ENCODE data around the gene DPP10.

The DPP10 gene

GRCh38 chr2:114609801-114610200 lies 167.4 kb downstream of the DPP10 start:
- DNase-seq = no peak

GRCh38 chr2:114610677-114611076 lies 168.2 kb downstream of the DPP10 start:
- DNase-seq = no peak

GRCh38 chr2:114614592-114614991 lies 172.2 kb downstream of the DPP10 start:
- DNase-seq = no peak

- no peak for DNase-seq
These were observed 186.0 kb downstream of the DPP10 start for GRCh38 chr2:114628481-114628880.

- no peak for DNase-seq
These were observed 188.7 kb downstream of the DPP10 start for GRCh38 chr2:114631146-114631545.

DNA sequence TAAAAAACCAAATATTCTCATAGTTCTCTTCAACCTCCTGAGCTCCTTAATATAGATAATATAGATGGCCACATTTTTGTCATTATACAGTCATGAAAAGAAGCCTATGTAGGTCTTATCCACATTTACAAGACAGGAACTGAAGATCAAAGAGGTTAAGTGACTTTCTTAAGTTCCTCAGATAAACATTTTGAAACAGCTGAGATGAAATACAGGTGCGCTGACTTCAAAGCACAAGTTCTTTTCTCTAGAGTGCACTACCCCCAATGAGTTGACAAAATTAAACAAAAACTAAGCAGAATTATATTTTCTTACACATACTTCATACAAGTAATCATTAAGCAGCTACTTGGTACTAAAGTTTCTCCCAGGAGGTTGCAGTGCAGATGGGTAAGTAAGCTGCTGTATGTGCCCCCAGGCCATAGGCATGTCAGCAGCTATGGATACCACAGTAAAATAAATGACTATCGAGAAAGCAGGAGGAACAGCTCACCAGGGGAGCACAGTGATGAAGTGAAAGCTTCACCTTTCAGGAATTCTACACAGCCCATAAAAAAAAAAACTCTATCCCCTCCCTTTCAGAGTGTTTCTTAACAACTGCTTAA lies 199.8 kb downstream of the DPP10 start:
- no peak for DNase-seq

DNA sequence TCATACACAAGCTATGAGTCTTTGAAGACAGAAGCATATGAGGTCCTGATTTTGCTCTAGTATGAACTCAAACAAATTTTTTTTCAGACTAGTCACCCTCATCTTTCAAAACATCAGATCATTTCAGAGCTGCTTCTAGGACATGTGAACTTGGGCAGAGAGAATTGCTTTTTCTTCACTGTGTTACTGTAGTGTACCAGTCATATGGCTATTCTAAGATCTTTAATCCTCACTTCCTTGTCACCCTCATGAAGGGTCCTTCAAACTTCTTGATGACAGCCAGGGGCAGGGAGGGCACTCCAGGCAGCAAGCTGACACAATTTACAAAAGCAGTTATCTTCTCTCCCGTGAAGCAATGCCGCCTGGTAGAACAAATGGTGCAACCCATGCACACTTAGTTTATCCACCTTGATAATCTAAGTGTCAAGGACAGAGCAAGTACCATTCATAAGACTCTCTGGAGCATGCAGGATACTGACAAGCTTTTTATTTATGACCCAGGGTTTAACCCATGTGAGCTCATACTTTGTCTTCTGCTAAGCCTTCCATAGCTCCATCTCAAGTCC lies 200.6 kb downstream of the DPP10 start:
- DNase-seq = no peak

DNA sequence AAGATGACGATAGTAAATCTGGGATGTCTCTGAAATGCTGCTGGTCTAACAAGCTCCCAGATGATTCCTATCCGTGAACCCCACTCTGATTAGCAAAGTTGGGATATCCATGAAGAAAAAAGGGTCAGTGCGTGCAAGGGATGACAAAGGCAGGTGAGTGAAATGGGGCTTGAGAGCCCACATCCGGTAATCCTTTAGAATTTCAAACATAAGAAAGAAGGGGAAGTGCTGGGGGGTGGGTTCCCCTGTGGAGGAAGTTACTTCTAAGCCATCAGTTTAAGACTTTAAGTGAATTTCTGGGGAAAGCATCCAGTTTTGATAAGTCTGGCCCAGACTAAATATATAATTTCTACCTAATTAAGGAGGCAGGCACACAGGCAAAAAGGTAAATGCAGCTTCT lies 209.5 kb downstream of the DPP10 start:
- no peak for DNase-seq

GRCh38 chr2:114659880-114660279 lies 217.4 kb downstream of the DPP10 start:
- no peak for DNase-seq

- peak; percentile 50 for DNase-seq
These were observed 219.8 kb downstream of the DPP10 start for GRCh38 chr2:114661971-114662939.

GRCh38 chr2:114668415-114668814 lies 226.0 kb downstream of the DPP10 start:
- no peak for DNase-seq

DNA sequence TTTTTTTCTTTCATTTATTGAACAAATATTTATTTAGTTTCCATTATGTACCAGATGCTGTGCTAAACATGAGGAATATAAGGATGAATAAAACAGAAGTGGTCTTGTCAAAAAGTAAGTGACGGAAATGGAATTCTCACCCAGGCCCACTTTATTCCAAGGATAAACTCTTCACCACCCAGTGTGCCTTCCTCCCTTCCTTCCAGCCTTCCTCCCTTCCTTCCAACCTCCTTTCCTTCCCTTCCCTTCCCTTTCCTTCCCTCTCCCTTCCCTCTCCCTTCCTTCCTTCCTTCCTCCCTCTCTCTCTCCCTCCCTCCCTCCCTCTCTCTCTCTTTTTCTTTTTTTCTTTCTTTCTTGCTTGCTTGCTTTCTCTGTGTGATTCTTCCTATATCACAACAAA lies 240.8 kb downstream of the DPP10 start:
- no peak for DNase-seq

DNA sequence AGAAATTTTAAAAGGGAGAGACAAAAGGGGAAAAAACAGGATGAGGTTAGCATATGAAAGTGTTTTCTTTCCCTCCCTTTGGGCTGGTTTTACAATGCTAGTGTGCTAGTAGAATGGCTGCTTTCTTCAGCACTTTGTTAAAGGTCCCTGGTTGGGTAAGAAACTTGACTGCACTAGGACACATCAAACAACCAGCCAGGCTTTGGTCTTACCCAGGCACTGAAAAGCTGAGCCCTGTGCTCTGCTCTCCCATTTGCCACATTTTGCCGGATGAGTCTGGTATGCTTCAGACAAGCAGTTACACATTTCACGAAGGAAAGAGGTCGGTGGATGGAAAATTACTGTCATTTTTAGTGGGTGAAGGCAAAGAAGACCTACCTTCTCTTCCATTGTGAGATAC lies 242.0 kb downstream of the DPP10 start:
- no peak for DNase-seq

DNA sequence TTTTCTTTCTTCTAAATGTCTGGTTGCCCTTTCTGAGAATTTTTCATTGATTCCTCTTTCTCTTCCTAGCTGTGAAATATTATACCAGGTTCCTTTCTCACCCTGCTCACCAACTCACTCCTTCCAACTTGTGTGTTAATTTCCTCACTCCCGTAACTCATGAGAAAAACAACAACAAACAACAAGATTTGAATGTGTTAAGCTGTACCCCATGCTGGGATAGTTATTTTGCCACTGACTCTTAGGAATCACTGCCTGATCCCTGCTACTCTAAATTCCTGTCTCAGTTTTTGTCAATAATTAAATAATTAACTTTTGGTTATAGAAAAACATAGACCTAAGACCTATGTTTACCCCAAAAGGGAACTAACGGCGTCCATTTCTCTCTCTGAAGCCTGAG lies 242.7 kb downstream of the DPP10 start:
- no peak for DNase-seq

GRCh38 chr2:114688241-114688640 lies 245.8 kb downstream of the DPP10 start:
- no peak for DNase-seq

- DNase-seq = no peak
These were observed 256.1 kb downstream of the DPP10 start for GRCh38 chr2:114698520-114698919.

- DNase-seq = no peak
These were observed 257.0 kb downstream of the DPP10 start for GRCh38 chr2:114699423-114699944.

GRCh38 chr2:114700440-114700839 lies 258.0 kb downstream of the DPP10 start:
- no peak for DNase-seq

GRCh38 chr2:114709936-114710850 lies 267.8 kb downstream of the DPP10 start:
- no peak for DNase-seq

GRCh38 chr2:114714313-114714712 lies 271.9 kb downstream of the DPP10 start:
- no peak for DNase-seq

DNA sequence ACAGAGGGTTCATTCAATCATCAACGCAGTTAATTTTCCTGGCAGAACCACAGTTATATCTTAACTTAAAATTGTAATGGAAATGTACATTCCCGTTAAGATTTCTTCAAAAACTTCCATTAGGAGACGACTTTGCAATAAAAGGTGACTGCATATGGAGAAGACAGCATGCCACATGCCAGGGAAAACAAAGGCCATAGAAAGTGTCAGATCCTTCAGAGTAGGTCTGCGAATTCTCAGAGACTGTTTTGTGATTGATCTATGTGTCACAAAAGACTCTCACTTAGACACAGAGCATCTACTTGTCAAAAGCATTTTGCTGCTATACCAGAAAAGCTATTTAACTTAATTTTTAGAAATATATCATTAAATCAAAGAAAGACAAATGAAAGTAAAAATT lies 274.6 kb downstream of the DPP10 start:
- DNase-seq = no peak

- DNase-seq = no peak
These were observed 282.0 kb downstream of the DPP10 start for GRCh38 chr2:114724454-114724853.

DNA sequence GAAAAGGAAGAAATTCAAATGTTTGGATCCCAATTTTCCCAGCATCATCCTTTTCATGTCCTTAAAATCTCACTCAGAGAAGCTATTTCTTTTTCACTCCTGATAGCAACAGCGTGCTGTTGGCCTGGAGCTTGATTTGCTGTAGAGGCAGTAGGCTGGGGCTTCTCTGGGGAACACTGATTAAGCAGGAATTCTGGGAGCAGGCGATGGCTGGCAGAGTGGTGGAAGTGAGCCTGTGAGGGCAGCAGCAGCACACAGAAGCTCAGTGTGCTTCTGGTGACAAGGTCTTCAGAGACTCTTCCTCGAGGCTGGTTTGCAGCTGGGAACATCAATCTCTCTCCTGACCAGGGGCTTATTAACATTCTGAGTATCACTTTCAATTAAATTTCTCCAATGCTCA lies 284.6 kb downstream of the DPP10 start:
- no peak for DNase-seq
